ENCODE data around the gene INTS7.
"Not testable (repeated sequence)": the region's sequence is repeated elsewhere in the genome, so short reads cannot be mapped to it uniquely, and the experiment has no call there.

GRCh38 chr1:211997426-211997825 is 37.9 kb downstream of the INTS7 start:
- TF ChIP-seq GABPA (IDR thresholded peaks at IDR 0.05 in 1 of 2, conservative IDR thresholded peaks at IDR 0.05 in 1 of 2); REST (IDR thresholded peaks at IDR 0.05): not testable (repeated sequence)
